Ishikawa (cell line): ENCODE data around the gene HMGCLL1.

Source experiments
- CEBPB ChIP-seq: IDR thresholded peaks from 2 replicates; pipeline ENCODE4 v1.6.1; 2012
- CREB1 ChIP-seq: IDR thresholded peaks from 2 replicates; pipeline ENCODE4 v1.6.1; 2012; ENCODE audit warnings: low read depth
- EGR1 ChIP-seq: IDR thresholded peaks from 2 replicates; pipeline ENCODE4 v1.6.1; 2012
- EP300 ChIP-seq: IDR thresholded peaks from 2 replicates; pipeline ENCODE4 v1.6.1; 2012; ENCODE audit warnings: borderline replicate concordance
- FOXM1 ChIP-seq: IDR thresholded peaks from 2 replicates; pipeline ENCODE4 v1.6.1; 2012; ENCODE audit warnings: low read depth, borderline replicate concordance
- NFIC ChIP-seq: IDR thresholded peaks from 2 replicates; pipeline ENCODE4 v1.6.1; 2012
- RAD21 ChIP-seq: IDR thresholded peaks from 2 replicates; pipeline ENCODE4 v1.6.1; 2012; ENCODE audit warnings: low read depth
- TAF1 ChIP-seq: IDR thresholded peaks from 2 replicates; pipeline ENCODE4 v1.6.1; 2012; ENCODE audit warnings: low read depth, mild to moderate bottlenecking
- TCF12 ChIP-seq: IDR thresholded peaks from 2 replicates; pipeline ENCODE4 v1.6.1; 2012; ENCODE audit warnings: low read depth
- TEAD4 ChIP-seq: IDR thresholded peaks from 2 replicates; pipeline ENCODE4 v1.6.1; 2012
- YY1 ChIP-seq: IDR thresholded peaks from 2 replicates; pipeline ENCODE4 v1.6.1; 2012; ENCODE audit warnings: low read depth
- ZBTB7A ChIP-seq: IDR thresholded peaks from 2 replicates; pipeline ENCODE4 v1.6.1; 2012; ENCODE audit warnings: low read depth
- TF ChIP-seq, protein P1 (sequence below): IDR thresholded peaks from 2 replicates; pipeline ENCODE4 v1.6.1; 2012
- TF ChIP-seq, protein P2 (sequence below): IDR thresholded peaks from 2 replicates; pipeline ENCODE4 v1.6.1; 2012
- TF ChIP-seq, protein P3 (sequence below): IDR thresholded peaks from 2 replicates; pipeline ENCODE4 v1.6.1; 2012; ENCODE audit warnings: low read depth, mild to moderate bottlenecking

HMGCLL1 gene

DNA sequence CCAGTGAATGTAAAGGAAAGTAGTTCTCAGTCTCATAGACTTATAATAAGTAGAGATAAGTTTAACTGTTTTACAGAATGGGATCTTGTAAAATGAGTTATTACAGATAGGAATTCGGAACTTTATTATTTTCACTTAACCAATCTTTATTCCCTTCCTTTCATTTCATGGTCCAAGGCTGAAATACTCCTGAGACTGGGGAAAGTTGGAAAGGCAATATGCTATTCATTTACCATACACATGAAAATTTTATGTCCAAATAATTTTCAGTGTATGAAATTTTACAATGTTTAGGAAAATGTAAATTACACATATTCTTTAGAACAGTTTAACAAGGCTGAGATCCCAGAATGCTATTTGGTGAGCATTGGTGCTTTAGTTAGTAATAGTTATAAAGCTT is 62.3 kb downstream of the HMGCLL1 start:
- no peak for TF ChIP-seq FOXM1
- TF ChIP-seq RAD21 = no peak
- TF ChIP-seq TEAD4 = no peak
- TF ChIP-seq TCF12 = no peak
- no peak for TF ChIP-seq TAF1

DNA sequence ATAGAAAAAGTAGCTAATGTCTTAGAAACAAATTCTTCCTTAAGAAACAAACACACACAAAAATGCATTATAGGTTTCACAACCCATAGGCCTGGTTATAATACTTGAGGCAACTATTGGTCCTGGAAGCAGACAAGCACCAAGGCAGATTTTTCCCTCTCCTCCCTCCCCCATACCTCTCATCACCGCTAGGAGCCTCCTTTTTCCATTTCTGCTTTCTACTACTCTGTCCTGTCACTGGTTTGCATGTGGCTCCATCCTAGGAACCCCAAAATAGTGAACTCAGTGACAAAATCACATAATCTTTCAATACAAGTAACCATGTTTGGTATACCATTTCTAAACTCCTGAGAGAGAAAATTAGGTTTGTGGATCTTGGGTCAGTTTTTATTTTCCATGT is 66.1 kb downstream of the HMGCLL1 start:
- TF ChIP-seq FOXM1 (no peak), TAF1 (no peak), EP300 (no peak), TCF12 (no peak), EGR1 (no peak), CREB1 (no peak), TEAD4 (no peak), ZBTB7A (no peak)
- TF ChIP-seq, protein P1, sequence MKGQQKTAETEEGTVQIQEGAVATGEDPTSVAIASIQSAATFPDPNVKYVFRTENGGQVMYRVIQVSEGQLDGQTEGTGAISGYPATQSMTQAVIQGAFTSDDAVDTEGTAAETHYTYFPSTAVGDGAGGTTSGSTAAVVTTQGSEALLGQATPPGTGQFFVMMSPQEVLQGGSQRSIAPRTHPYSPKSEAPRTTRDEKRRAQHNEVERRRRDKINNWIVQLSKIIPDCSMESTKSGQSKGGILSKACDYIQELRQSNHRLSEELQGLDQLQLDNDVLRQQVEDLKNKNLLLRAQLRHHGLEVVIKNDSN = no peak

DNA sequence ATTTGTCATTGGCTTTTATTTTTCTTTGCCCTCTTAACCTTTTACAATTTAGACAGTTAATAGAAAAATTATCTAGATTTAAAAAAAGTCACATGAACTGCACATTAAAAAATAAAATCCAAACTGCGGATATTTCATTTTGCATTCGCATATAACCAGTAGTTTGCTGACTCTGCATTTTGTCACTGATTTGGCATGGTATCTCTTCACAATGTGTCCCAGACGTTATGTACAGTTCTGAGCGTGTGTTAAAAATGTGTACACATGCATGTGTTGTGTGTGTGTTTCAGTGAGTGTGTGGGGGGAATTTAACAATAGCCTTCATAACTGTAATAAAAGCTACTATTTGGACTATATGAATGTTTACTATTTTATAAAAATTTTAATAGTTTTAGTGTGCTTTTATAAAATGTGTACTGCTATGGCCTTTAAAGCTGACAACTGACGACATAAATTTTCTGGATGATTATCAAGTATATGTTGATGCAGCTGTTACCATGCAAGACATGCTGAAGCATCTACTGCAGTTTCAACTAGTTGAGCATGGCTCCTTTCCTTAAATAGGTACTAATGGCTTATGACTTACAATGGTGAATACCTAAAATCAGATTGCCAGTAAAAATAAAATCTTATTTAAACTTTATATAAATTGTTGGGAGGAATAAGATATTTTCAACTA is 67.7 kb downstream of the HMGCLL1 start:
- TF ChIP-seq EGR1 (no peak), NFIC (no peak)

DNA sequence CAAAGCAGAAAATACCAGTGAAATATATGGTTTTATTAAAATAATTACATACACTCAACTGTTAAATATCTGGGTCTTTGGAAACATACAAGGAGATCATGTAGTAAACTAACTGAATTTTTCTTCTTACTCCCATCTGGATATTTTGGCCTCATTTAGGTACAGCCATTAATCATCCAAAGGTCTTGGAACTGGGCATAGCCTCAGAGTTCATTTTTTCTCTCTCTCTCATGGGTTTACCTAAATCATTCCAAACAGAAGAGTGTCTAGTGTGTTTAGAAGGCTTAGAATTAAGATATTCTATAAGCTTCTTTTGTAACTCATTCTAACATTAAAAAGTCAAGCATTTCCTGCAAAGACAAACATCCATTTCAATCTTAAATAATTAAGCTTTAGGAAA is 79.4 kb downstream of the HMGCLL1 start:
- TF ChIP-seq CEBPB (no peak), TEAD4 (no peak), TAF1 (no peak), EP300 (no peak), YY1 (no peak), ZBTB7A (no peak), CREB1 (no peak), EGR1 (no peak), NFIC (no peak)
- TF ChIP-seq, protein P2, sequence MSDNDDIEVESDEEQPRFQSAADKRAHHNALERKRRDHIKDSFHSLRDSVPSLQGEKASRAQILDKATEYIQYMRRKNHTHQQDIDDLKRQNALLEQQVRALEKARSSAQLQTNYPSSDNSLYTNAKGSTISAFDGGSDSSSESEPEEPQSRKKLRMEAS = no peak

DNA sequence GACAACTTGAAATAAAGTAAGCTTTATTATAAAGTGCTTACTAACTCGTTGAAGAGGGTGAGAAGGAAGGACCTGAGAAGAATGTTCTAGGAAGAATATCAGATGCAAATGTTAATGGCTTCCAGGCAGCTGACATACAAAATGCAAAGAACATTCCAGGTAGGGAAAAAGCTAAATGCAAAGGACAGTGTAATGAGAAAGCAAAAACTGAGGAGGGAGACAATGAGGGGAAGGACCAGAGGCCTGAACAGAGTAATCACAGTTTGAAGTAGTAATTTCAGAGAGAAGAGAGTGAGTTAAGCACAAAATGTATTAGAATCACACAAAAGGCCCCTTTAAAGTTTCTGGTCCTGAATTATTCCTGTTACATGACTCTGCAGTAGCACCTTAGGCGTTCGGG is 81.3 kb downstream of the HMGCLL1 start:
- TF ChIP-seq YY1 (no peak), ZBTB7A (no peak), TCF12 (no peak), EP300 (no peak), NFIC (no peak), CEBPB (no peak), CREB1 (no peak), RAD21 (no peak), TAF1 (no peak), FOXM1 (no peak), TEAD4 (no peak), EGR1 (no peak)
- TF ChIP-seq, protein P1 = no peak
- TF ChIP-seq, protein P3, sequence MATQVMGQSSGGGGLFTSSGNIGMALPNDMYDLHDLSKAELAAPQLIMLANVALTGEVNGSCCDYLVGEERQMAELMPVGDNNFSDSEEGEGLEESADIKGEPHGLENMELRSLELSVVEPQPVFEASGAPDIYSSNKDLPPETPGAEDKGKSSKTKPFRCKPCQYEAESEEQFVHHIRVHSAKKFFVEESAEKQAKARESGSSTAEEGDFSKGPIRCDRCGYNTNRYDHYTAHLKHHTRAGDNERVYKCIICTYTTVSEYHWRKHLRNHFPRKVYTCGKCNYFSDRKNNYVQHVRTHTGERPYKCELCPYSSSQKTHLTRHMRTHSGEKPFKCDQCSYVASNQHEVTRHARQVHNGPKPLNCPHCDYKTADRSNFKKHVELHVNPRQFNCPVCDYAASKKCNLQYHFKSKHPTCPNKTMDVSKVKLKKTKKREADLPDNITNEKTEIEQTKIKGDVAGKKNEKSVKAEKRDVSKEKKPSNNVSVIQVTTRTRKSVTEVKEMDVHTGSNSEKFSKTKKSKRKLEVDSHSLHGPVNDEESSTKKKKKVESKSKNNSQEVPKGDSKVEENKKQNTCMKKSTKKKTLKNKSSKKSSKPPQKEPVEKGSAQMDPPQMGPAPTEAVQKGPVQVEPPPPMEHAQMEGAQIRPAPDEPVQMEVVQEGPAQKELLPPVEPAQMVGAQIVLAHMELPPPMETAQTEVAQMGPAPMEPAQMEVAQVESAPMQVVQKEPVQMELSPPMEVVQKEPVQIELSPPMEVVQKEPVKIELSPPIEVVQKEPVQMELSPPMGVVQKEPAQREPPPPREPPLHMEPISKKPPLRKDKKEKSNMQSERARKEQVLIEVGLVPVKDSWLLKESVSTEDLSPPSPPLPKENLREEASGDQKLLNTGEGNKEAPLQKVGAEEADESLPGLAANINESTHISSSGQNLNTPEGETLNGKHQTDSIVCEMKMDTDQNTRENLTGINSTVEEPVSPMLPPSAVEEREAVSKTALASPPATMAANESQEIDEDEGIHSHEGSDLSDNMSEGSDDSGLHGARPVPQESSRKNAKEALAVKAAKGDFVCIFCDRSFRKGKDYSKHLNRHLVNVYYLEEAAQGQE = no peak
- TF ChIP-seq, protein P2 = no peak

DNA sequence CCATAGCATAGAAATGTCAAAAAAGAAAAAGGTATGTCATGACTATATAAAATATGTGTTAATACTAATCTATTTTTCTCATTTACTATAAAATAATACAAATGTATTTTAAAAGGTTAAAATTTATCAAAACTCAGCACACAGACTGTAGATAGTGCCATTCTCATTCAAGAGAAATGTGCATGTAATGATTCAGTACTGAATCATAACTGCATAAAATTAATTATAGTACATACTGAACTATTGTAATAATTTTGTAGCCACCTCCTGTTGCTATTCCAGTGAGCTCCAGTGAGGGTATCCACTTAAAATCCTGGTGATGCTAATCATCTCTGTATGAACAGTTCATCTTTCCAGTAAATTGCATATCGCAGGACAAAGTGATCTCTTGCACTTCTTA is 82.8 kb downstream of the HMGCLL1 start:
- no peak for TF ChIP-seq NFIC
- TF ChIP-seq, protein P3 = no peak
- TF ChIP-seq, protein P1 = no peak
- TF ChIP-seq RAD21 = no peak
- TF ChIP-seq TEAD4 = no peak
- TF ChIP-seq, protein P2 = no peak
- no peak for TF ChIP-seq ZBTB7A
- no peak for TF ChIP-seq TCF12
- TF ChIP-seq TAF1 = no peak
- TF ChIP-seq FOXM1 = no peak
- TF ChIP-seq CREB1 = no peak
